K562 (cell line): ENCODE measurements around the gene GNA15. TPM values are rescaled to one million over a fixed set of nuclear protein-coding genes. Genes with fewer than 3 reads are reported as not detected.

ENCODE experiments used
- ARID1B ChIP-seq: fragments of 450-650 bp; IDR thresholded peaks from 2 replicates; pipeline ENCODE4 v1.6.1; 2016; ENCODE audit warnings: antibody characterized with exemption, mild to moderate bottlenecking, inconsistent platforms
- ATF1 ChIP-seq, 2 experiments: fragments of 450-650 bp in 1 of 2; IDR thresholded peaks; 2 replicates each; pipeline ENCODE4 v1.6.1; 2016; ENCODE audit warnings: missing compliant biosample characterization in 1 of 2, missing genetic modification characterization in 1 of 2
- CBFA2T3 ChIP-seq: fragments of 450-650 bp; IDR thresholded peaks from 2 replicates; pipeline ENCODE4 v1.6.1; 2017
- CBX2 ChIP-seq: fragments of 200-600 bp; sonication (generic); IDR thresholded peaks from one replicate; pipeline ENCODE4 v1.6.1; 2012; ENCODE audit warnings: mild to moderate bottlenecking, low read length, inconsistent platforms; ENCODE audit not compliant: insufficient read depth, poor library complexity, severe bottlenecking
- E2F3 ChIP-seq: fragments of 250-450 bp; sonication (Bioruptor Pico); IDR thresholded peaks from 2 replicates; pipeline ENCODE4 v1.4.0; 2020; ENCODE audit warnings: mild to moderate bottlenecking
- FOS ChIP-seq: IDR thresholded peaks from 3 replicates; pipeline ENCODE4 v1.6.1; 2011; ENCODE audit not compliant: insufficient read length; ENCODE audit errors: extremely low read depth
- HBP1 ChIP-seq: fragments of 450-650 bp; formaldehyde crosslinking; IDR thresholded peaks from 2 replicates; pipeline ENCODE4 v1.4.0; 2022; ENCODE audit warnings: missing genetic modification characterization
- MIER1 ChIP-seq: fragments of 450-650 bp; IDR thresholded peaks from 2 replicates; pipeline ENCODE4 v1.6.1; 2016; ENCODE audit warnings: antibody characterized with exemption, mild to moderate bottlenecking, low read depth
- MLLT1 ChIP-seq, 2 experiments: fragments of 450-650 bp; IDR thresholded peaks; 2 replicates each; pipeline ENCODE4 v1.6.1; 2016
- NCOR1 ChIP-seq: fragments of 450-650 bp; IDR thresholded peaks from 2 replicates; pipeline ENCODE4 v1.6.1; 2016; ENCODE audit warnings: mild to moderate bottlenecking, moderate library complexity
- NR4A1 ChIP-seq, 2 experiments: fragments of 250-450 bp in 1 of 2; fragments of 450-650 bp in 1 of 2; sonication (Bioruptor Pico) in 1 of 2; IDR thresholded peaks; 2 replicates each; pipeline versions ENCODE4 v1.4.0 to v1.6.1; 2016 to 2020; ENCODE audit warnings: mild to moderate bottlenecking in 2 of 2, missing compliant biosample characterization in 1 of 2, missing genetic modification characterization in 1 of 2, moderate library complexity in 1 of 2
- RAD51 ChIP-seq: fragments of 450-650 bp; IDR thresholded peaks from 2 replicates; pipeline ENCODE4 v1.7.1; 2016; ENCODE audit warnings: low read depth, mild to moderate bottlenecking, borderline replicate concordance
- SMARCC2 ChIP-seq: fragments of 450-650 bp; IDR thresholded peaks from 2 replicates; pipeline ENCODE4 v1.6.1; 2017; ENCODE audit warnings: antibody characterized with exemption, moderate library complexity, mild to moderate bottlenecking, low read depth
- SMARCE1 ChIP-seq: fragments of 450-650 bp; IDR thresholded peaks from 2 replicates; pipeline ENCODE4 v1.7.1; 2016; ENCODE audit warnings: mild to moderate bottlenecking
- TEAD1 ChIP-seq, 2 experiments: fragments of 450-650 bp in 1 of 2; sonication (generic) in 1 of 2; formaldehyde crosslinking; IDR thresholded peaks; 2 replicates each; pipeline versions ENCODE4 v1.4.0 to v1.8.0; 2020 to 2022; ENCODE audit warnings: mild to moderate bottlenecking in 2 of 2, missing genetic modification reagents in 1 of 2
- THRB ChIP-seq: fragments of 450-650 bp; formaldehyde crosslinking; conservative IDR thresholded peaks from 2 replicates; pipeline ENCODE4 v1.4.0; 2022; ENCODE audit warnings: mild to moderate bottlenecking, missing genetic modification characterization
- TRIM24 ChIP-seq, 2 experiments: fragments of 450-650 bp; IDR thresholded peaks; 2 replicates each; pipeline ENCODE4 v1.6.1; 2016
- VEZF1 ChIP-seq: fragments of 200-800 bp; sonication (Bioruptor generic); IDR thresholded peaks from 2 replicates; pipeline ENCODE4 v1.6.1; 2017; ENCODE audit warnings: missing genetic modification characterization, missing compliant biosample characterization
- ZNF124 ChIP-seq: sonication (generic); formaldehyde crosslinking; IDR thresholded peaks from 2 replicates; pipeline ENCODE4 v1.8.1; 2022; ENCODE audit warnings: missing genetic modification reagents
- ZNF140 ChIP-seq: fragments of 250-450 bp; sonication (Bioruptor Pico); IDR thresholded peaks from 2 replicates; pipeline ENCODE4 v1.8.0; 2021; ENCODE audit warnings: moderate library complexity, mild to moderate bottlenecking, inconsistent platforms
- ZNF212 ChIP-seq: fragments of 450-650 bp; formaldehyde crosslinking; IDR thresholded peaks from 2 replicates; pipeline ENCODE4 v1.4.0; 2020; ENCODE audit warnings: mild to moderate bottlenecking
- ZNF431 ChIP-seq: sonication (generic); formaldehyde crosslinking; IDR thresholded peaks from 2 replicates; pipeline ENCODE4 v1.8.0; 2022; ENCODE audit warnings: mild to moderate bottlenecking, missing genetic modification reagents
- polyA plus RNA-seq, 8 experiments: library from polyadenylated mRNA; depleted of rRNA in 4 of 8; stranded (reverse) in 5 of 8; unstranded in 3 of 8; fragments of >200 nt; fragmentation: Nextera tagmentation in 2 of 8; fragmentation: Illumina TruSeq in 1 of 8; extraction: Ambion mirVana in 2 of 8; extraction: Trizol in 1 of 8; gene quantifications; 2 replicates each; pipeline versions ENCODE4 v1.2.1 to v1.2.3, GENCODE V29; 2011 to 2014; ENCODE audit warnings: inconsistent platforms in 1 of 8, missing spikeins in 1 of 8
- total RNA-seq, 7 experiments: library from RNA; depleted of rRNA in 6 of 7; stranded (reverse); fragments of >200 nt in 6 of 7; fragmentation: Illumina TruSeq in 2 of 7; extraction: Trizol in 2 of 7; gene quantifications; 2 replicates each; pipeline versions ENCODE4 v1.2.1 to v1.2.3, GENCODE V29; 2011 to 2021; ENCODE audit warnings: low replicate concordance in 1 of 7

GNA15 gene
- total and polyA plus RNA-seq, 9 of the 15 experiments (the other 6 are each of a cell fraction or from before 2014, with no cell fraction given): 0.03 to 0.24 (median 0.11) TPM; not detected in 1

- TF ChIP-seq TEAD1 (CRISPR knock-in tag; IDR thresholded peaks at IDR 0.05) (0 out of 4 replicates have a peak, but pooled peaks of 1 of the 2 experiments have one; percentile 20), ARID1B (peak; percentile 86), ZNF212 (CRISPR knock-in tag) (no peak), E2F3 (CRISPR knock-in tag) (no peak), VEZF1 (peak; percentile 49), CBX2 (no peak), THRB (CRISPR knock-in tag) (0 out of 2 replicates have a peak, but pooled peaks have one; percentile 27), SMARCC2 (0 out of 2 replicates have a peak, but pooled peaks have one; percentile 45), RAD51 (peak; percentile 15; the same call in 1 of the 2 replicates), ATF1 (CRISPR knock-in tag; IDR thresholded peaks at IDR 0.05) (no peak), ATF1 (tag; IDR thresholded peaks at IDR 0.05) (peak; percentile 31; the same call in 1 of the 2 replicates), HBP1 (no peak), ZNF124 (CRISPR knock-in tag) (no peak), FOS (no peak), MLLT1 (IDR thresholded peaks at IDR 0.05) (no peak), NCOR1 (peak; percentile 79), CBFA2T3 (peak; percentile 91), TRIM24 (IDR thresholded peaks at IDR 0.05) (peak; percentile 21 to 42; a peak in 2 of 4 replicates), ZNF140 (CRISPR knock-in tag) (no peak), NR4A1 (CRISPR knock-in tag; IDR thresholded peaks at IDR 0.05) (no peak), NR4A1 (tag; IDR thresholded peaks at IDR 0.05) (0 out of 2 replicates have a peak, but pooled peaks have one; percentile 26), SMARCE1 (peak; percentile 68), ZNF431 (CRISPR knock-in tag) (no peak), MIER1 (peak; percentile 70)
These were observed 48.1 kb downstream of the GNA15 start (continued) for GRCh38 chr19:3183721-3184641.
